ENCODE results near the gene NLE1. TPM values are rescaled to one million over a fixed set of nuclear protein-coding genes. Genes with fewer than 3 reads are reported as not detected.

Gene NLE1
- total and polyA plus RNA-seq, 8 donors: 6.2 to 208 (median 9.2) TPM; not detected in 1

DNA sequence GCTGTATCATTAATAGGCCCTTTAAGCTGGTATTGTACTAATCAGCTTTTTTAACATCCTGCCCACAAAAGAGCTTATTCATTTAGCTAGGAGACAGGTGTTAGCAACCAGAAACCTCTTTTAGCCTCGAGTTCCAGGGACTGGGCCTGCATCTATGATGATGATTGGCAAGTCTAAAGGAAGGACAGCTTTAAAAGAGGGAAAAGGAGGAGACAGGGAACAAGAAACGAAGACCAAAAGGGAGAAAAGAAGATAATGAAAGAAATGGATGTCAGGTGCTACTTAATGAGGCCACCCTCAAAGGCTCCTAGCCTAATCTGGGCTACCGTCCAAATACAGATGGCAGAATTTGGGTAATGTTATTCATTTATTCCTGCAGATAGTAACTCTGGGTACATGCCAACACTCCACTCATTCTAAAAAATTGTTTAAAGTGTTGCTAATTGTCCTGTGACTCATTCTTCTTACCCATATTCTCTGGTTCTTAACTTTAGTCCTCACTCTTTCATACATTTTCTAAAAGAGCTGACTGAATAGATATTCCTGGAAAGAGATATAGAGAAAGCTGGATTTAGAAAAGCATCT lies 59.9 kb downstream of the NLE1 start:
- no peaks in the 10 kb centered on the region for H3K27me3 ChIP-seq
- no peak overlapping the region for H3K4me3 ChIP-seq
- WGBS, 5 donors: 25 to 34% (median 26%) methylated on average over 3 of the region's 3 CpGs
- H3K27ac ChIP-seq: peak overlapping the region in 2 of 5 donors; percentile 11 to 36
- peaks cover 4 to 87% (median 42%) of the 10 kb centered on the region in 4 donors for H3K4me1 ChIP-seq
- intact Hi-C loops (cut with DNase I; ENCODE audit: low total_unique reads): no loop called here
- no peaks in the 10 kb centered on the region for H3K36me3 ChIP-seq
- peak in 1 of 3 donors; percentile 11 for TF ChIP-seq POLR2AphosphoS5 (IDR thresholded peaks at IDR 0.05)
- TF ChIP-seq EP300 (IDR thresholded peaks at IDR 0.05): no peak
- no peaks in the 10 kb centered on the region for H3K9me3 ChIP-seq
- DNase-seq: peak in 1 of 2 donors; percentile 20

DNA sequence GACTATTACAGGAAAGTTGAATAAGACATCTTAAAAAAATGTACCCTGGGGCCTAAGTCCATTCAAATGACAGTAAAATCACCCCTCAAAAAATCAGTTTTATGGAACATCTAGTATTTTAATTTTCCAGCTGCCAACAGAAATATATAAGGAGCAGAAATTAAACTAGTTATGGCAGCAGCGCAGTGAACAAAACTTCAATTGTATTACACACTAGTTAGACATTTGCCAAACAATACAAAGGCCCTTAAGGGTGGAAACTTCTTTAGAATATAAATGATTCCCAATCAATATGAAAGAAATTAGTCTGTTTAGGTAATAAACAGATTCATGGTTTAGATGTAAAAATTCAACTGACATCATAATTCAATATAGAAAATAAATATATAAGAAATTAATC lies 60.5 kb downstream of the NLE1 start:
- H3K27ac ChIP-seq: peak overlapping the region in 1 of 5 donors; percentile 36
- 89 to 97% (median 91%) methylated on average over 1 of the region's 1 CpG for WGBS, 5 donors
- no peaks in the 10 kb centered on the region for H3K9me3 ChIP-seq
- no peak overlapping the region for H3K4me3 ChIP-seq
- intact Hi-C loops (cut with DNase I; ENCODE audit: low total_unique reads): no loop called here
- H3K36me3 ChIP-seq: no peaks in the 10 kb centered on the region
- H3K27me3 ChIP-seq: no peaks in the 10 kb centered on the region
- DNase-seq: no peak
- peaks cover 0 to 82% (median 37%) of the 10 kb centered on the region in 4 donors for H3K4me1 ChIP-seq
- no peak for TF ChIP-seq EP300 (IDR thresholded peaks at IDR 0.05)
- TF ChIP-seq, protein P1, sequence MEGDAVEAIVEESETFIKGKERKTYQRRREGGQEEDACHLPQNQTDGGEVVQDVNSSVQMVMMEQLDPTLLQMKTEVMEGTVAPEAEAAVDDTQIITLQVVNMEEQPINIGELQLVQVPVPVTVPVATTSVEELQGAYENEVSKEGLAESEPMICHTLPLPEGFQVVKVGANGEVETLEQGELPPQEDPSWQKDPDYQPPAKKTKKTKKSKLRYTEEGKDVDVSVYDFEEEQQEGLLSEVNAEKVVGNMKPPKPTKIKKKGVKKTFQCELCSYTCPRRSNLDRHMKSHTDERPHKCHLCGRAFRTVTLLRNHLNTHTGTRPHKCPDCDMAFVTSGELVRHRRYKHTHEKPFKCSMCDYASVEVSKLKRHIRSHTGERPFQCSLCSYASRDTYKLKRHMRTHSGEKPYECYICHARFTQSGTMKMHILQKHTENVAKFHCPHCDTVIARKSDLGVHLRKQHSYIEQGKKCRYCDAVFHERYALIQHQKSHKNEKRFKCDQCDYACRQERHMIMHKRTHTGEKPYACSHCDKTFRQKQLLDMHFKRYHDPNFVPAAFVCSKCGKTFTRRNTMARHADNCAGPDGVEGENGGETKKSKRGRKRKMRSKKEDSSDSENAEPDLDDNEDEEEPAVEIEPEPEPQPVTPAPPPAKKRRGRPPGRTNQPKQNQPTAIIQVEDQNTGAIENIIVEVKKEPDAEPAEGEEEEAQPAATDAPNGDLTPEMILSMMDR (IDR thresholded peaks at IDR 0.05): no peak
- TF ChIP-seq POLR2A (IDR thresholded peaks at IDR 0.05): no peak
- no peak for TF ChIP-seq POLR2AphosphoS5 (IDR thresholded peaks at IDR 0.05)

DNA sequence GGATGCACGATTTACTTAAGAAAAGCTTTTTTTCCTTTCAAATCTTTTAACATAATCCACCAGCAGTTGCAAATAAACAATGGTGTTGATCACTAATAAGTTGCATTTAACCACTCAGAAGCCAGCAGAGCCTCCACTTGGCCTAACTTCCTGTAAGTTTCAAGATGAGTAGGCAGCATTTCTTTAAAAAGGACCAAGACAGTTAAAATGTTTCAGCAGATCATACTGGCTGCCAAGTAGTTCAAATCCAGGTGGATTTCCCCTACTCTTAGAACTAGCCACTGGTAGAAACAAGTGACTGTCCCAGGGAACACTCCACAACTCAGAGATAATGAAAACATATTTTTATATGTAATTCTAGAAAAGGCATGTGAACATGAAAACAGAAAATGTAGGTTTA lies 61.6 kb downstream of the NLE1 start:
- Histone ChIP-seq H3K4me1 (peaks cover 2 to 82% (median 30%) of the 10 kb centered on the region in 4 donors), H3K4me3 (no peak overlapping the region), H3K36me3 (no peaks in the 10 kb centered on the region), H3K9me3 (no peaks in the 10 kb centered on the region), H3K27ac (peak overlapping the region in 1 of 5 donors; percentile 10), H3K27me3 (no peaks in the 10 kb centered on the region)
- no peak for DNase-seq
- no peak for TF ChIP-seq POLR2AphosphoS5 (IDR thresholded peaks at IDR 0.05)
- TF ChIP-seq, protein P1 (IDR thresholded peaks at IDR 0.05): no peak
- TF ChIP-seq EP300 (IDR thresholded peaks at IDR 0.05): no peak
- TF ChIP-seq POLR2A (IDR thresholded peaks at IDR 0.05): no peak
- 34 to 54% (median 50%) methylated on average over 1 of the region's 1 CpG for WGBS, 5 donors
- intact Hi-C loops (cut with DNase I; ENCODE audit: low total_unique reads): no loop called here

DNA sequence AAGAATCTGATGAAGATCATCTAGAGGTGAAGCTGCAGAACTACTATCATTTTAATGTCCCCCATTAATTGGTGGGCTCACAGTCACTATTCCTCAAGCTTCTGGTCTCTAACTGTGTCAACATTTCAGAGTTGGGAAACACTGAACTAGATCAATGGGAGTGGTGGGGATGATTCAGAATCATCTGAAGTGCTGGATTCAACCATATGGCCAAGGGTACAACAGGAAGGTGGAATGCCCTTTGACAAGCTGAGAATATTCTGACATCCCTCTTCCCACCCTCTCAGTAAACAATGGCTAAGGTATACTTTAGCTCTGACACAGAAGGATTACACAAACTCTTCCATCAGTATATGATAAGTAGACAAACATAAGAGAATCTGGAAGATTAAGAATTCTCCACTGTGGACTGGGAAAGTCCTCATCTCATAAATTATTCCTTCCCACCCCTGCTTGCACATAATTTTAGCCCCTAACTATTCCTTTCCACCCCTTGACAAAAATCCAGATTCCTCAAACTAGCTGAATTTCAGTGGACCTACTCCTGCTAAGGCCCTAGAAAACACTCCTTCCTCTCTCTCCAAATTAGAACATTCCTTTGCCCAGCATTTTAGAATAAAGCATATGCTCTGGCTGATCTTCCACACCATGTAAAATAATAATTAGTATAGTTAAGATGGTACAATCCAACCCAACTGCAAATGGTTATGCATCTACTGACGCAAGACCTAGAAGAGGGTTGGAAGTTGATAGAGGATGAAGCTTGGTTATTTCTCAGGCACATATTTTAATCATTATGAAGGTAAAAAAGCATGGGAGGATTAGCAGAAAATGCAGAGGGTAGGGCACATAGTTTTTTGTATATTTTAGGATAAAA lies 62.3 kb downstream of the NLE1 start:
- Histone ChIP-seq H3K27me3 (no peaks in the 10 kb centered on the region), H3K4me3 (no peak overlapping the region), H3K27ac (peak overlapping the region in 2 of 5 donors; percentile 5 to 10), H3K4me1 (peaks cover 10 to 82% (median 30%) of the 10 kb centered on the region in 4 donors), H3K9me3 (no peaks in the 10 kb centered on the region), H3K36me3 (no peaks in the 10 kb centered on the region)
- DNase-seq: no peak
- TF ChIP-seq EP300 (IDR thresholded peaks at IDR 0.05): no peak
- TF ChIP-seq, protein P1 (IDR thresholded peaks at IDR 0.05): no peak
- no peak for TF ChIP-seq POLR2AphosphoS5 (IDR thresholded peaks at IDR 0.05)
- TF ChIP-seq POLR2A (IDR thresholded peaks at IDR 0.05): no peak
- WGBS, 5 donors: 98 to 100% (median 99%) methylated on average over 1 of the region's 1 CpG
- intact Hi-C loops (cut with DNase I; ENCODE audit: low total_unique reads): no loop called here

Small RNAs within 50 kb of the gene (small RNA-seq; reads per million reads assigned to genes)
- 0 reads per million in 4 donors for gene RNU6-840P

Other genes starting within 250 kb of the NLE1 start
- 1 to 10 TPM in 2 of 5 donors, under 1 TPM in 1, not detected in 2; 0.45 to 8.6 (median 4.5) TPM for gene CCT6B, start 180.8 kb downstream of the NLE1 start, total RNA-seq
- gene CCT6B, start 180.8 kb downstream of the NLE1 start, polyA plus RNA-seq: 1 to 10 TPM in 2 of 3 donors, under 1 TPM in 1; 0.56 to 1.5 (median 1.4) TPM
- gene ZNF830, start 180.8 kb downstream of the NLE1 start, total RNA-seq: 10 to 100 TPM in 2 of 5 donors, 1 to 10 TPM in 3; 7.7 to 20.2 (median 8.5) TPM
- gene ZNF830, start 180.8 kb downstream of the NLE1 start, polyA plus RNA-seq: 10 to 100 TPM in 1 of 3 donors, 1 to 10 TPM in 2; 9.0 to 10.7 (median 9.8) TPM
- 100 to 1,000 TPM in 1 of 5 donors, 10 to 100 TPM in 4; 20.3 to 212 (median 39.5) TPM for gene LIG3, start 161.8 kb downstream of the NLE1 start, total RNA-seq
- 1 to 10 TPM; 4.7 to 7.8 (median 5.8) TPM for gene LIG3, start 161.8 kb downstream of the NLE1 start, polyA plus RNA-seq
- gene RFFL, start 78.6 kb downstream of the NLE1 start, total RNA-seq: 10 to 100 TPM; 10.7 to 31.0 (median 20.4) TPM
- gene RFFL, start 78.6 kb downstream of the NLE1 start, polyA plus RNA-seq: 10 to 100 TPM in 1 of 3 donors, 1 to 10 TPM in 2; 6.2 to 14.5 (median 7.2) TPM
- gene RAD51D, start 22.4 kb downstream of the NLE1 start, total RNA-seq: 10 to 100 TPM in 1 of 5 donors, 1 to 10 TPM in 4; 2.2 to 31.5 (median 3.5) TPM
- 1 to 10 TPM; 2.9 to 5.0 (median 3.1) TPM for gene RAD51D, start 22.4 kb downstream of the NLE1 start, polyA plus RNA-seq
- gene FNDC8, start 20.7 kb downstream of the NLE1 start, total RNA-seq: not detected
- not detected for gene FNDC8, start 20.7 kb downstream of the NLE1 start, polyA plus RNA-seq
- 1 to 10 TPM in 2 of 5 donors, under 1 TPM in 1, not detected in 2; 0.45 to 1.8 (median 1.5) TPM for gene UNC45B, start 5.5 kb upstream of the NLE1 start, total RNA-seq
- under 1 TPM; 0.05 to 0.15 (median 0.06) TPM for gene UNC45B, start 5.5 kb upstream of the NLE1 start, polyA plus RNA-seq
- gene SLC35G3, start 52.1 kb upstream of the NLE1 start, total RNA-seq: not detected
- gene SLC35G3, start 52.1 kb upstream of the NLE1 start, polyA plus RNA-seq: under 1 TPM in 1 of 3 donors, not detected in 2; 0.12 TPM
- gene SLFN5, start 100.8 kb upstream of the NLE1 start, total RNA-seq: 10 to 100 TPM in 4 of 5 donors, under 1 TPM in 1; 0.58 to 59.5 (median 20.2) TPM
- 1 to 10 TPM; 3.8 to 5.5 (median 5.2) TPM for gene SLFN5, start 100.8 kb upstream of the NLE1 start, polyA plus RNA-seq
- 10 to 100 TPM in 2 of 5 donors, 1 to 10 TPM in 2, under 1 TPM in 1; 0.89 to 38.5 (median 7.2) TPM for gene SLFN11, start 231.3 kb upstream of the NLE1 start, total RNA-seq
- 1 to 10 TPM; 2.4 to 7.8 (median 4.9) TPM for gene SLFN11, start 231.3 kb upstream of the NLE1 start, polyA plus RNA-seq